ENCODE measurements around the gene RHOF. TPM values are rescaled to one million over a fixed set of nuclear protein-coding genes. Genes with fewer than 3 reads are reported as not detected.
A peak's percentile ranks its signal among the peaks of the same experiment; 100 is the strongest.

Gene RHOF
- total and polyA plus RNA-seq, 11 donors = 18.8 to 45.2 (median 25.7) TPM

- Histone ChIP-seq H3K27ac (peak overlapping the region in 4 of 12 donors; percentile 24 to 47 (median 38)), H3K4me1 (peaks cover 0 to 20% (median 6%) of the 10 kb centered on the region in 12 donors), H3K9me3 (no peaks in the 10 kb centered on the region), H3K27me3 (no peaks in the 10 kb centered on the region), H3K4me3 (no peak overlapping the region), H3K36me3 (peaks cover 0 to 80% (median 62%) of the 10 kb centered on the region in 9 donors)
- ATAC-seq (peak in 1 of 4 donors; percentile 18), DNase-seq (no peak)
- intact Hi-C loops (cut with DNase I) = no loop called here
- TF ChIP-seq CTCF (IDR thresholded peaks at IDR 0.05) = no peak
- TF ChIP-seq POLR2A (IDR thresholded peaks at IDR 0.05) = no peak
- WGBS, 4 donors = 85 to 91% (median 89%) methylated on average over 14 to 23 of the region's 23 CpGs
These were observed 36.6 kb upstream of the RHOF start for GRCh38 chr12:121830134-121830533.

DNA sequence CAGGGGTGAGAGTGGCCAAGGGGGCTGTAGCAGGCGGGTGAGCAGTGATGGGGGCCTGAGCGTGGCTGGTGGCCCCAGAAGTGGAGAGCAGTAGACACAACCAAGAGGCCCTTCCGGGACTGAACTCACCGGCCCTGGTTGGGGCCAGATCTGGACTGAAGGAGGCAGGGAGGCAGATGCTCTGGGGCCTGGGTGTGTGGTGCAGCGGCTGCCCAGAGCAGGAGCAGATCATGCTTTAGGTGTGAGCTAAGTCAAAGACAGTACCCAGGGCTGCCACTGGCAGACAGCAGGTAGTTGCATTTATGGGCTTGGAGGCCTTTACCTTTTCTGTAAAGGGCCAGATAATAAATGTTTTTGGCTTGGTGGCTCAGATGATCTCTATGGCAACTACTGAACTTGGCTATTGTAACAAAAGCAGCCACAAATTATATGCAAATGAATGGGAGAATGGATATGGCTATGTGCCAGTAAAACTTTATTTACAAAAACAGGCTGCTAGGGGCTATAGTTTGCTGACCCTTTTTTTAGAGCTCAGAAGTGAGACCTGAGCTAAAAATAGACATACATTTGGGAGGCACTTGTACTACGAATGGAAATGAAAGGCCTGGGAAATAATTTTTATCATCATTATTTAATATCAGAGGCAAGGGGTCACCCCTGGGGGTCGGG is 35.9 kb upstream of the RHOF start:
- no peaks in the 10 kb centered on the region for H3K27me3 ChIP-seq
- no peaks in the 10 kb centered on the region for H3K9me3 ChIP-seq
- H3K36me3 ChIP-seq = peaks cover 0 to 86% (median 68%) of the 10 kb centered on the region in 9 donors
- H3K4me1 ChIP-seq = peaks cover 0 to 21% (median 6%) of the 10 kb centered on the region in 12 donors
- H3K4me3 ChIP-seq = no peak overlapping the region
- no peak for TF ChIP-seq CTCF (IDR thresholded peaks at IDR 0.05)
- TF ChIP-seq POLR2A (IDR thresholded peaks at IDR 0.05) = no peak
- WGBS, 4 donors = 66 to 78% (median 70%) methylated on average over 7 of the region's 7 CpGs
- H3K27ac ChIP-seq = peak overlapping the region in 6 of 12 donors; percentile 24 to 47 (median 34)
- intact Hi-C loops (cut with DNase I) = no loop called here
- DNase-seq (no peak), ATAC-seq (peak in 2 of 4 donors; percentile 18 to 31)

DNA sequence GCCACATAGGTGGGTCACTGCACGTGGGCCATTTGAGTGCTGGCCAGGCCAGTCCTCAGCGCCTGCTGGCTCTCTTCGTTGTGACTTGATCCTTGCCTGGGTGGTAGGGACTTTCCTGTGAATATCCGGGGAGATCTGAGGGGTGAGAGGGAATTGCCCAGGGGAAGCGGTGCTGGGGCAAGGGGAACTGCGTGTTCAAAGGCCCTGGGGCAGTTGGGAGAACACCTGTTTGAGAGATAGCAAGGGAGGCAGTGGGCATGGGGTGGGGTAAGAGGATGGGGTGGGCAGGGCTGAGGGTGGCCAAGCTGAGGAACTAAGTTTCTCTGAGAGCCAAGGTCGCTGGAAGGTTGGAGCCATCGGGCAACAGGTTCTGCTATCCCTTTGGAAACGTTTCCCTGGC is 35.3 kb upstream of the RHOF start:
- H3K4me1 ChIP-seq = peaks cover 0 to 21% (median 6%) of the 10 kb centered on the region in 12 donors
- intact Hi-C loops (cut with DNase I) = no loop called here
- H3K27me3 ChIP-seq = no peaks in the 10 kb centered on the region
- H3K36me3 ChIP-seq = peaks cover 0 to 92% (median 73%) of the 10 kb centered on the region in 9 donors
- no peaks in the 10 kb centered on the region for H3K9me3 ChIP-seq
- WGBS, 4 donors = 81 to 86% (median 83%) methylated on average over 9 of the region's 9 CpGs
- no peak for DNase-seq
- ATAC-seq = no peak
- no peak for TF ChIP-seq CTCF (IDR thresholded peaks at IDR 0.05)
- H3K27ac ChIP-seq = peak overlapping the region in 4 of 12 donors; percentile 24 to 47 (median 44)
- no peak overlapping the region for H3K4me3 ChIP-seq

GRCh38 chr12:121828306-121828705 is 34.8 kb upstream of the RHOF start:
- 92 to 96% (median 94%) methylated on average over 8 of the region's 8 CpGs for WGBS, 4 donors
- Histone ChIP-seq H3K9me3 (no peaks in the 10 kb centered on the region), H3K4me3 (no peak overlapping the region), H3K27ac (no peak overlapping the region), H3K4me1 (peaks cover 0 to 21% (median 6%) of the 10 kb centered on the region in 12 donors), H3K36me3 (peaks cover 0 to 97% (median 79%) of the 10 kb centered on the region in 9 donors), H3K27me3 (no peaks in the 10 kb centered on the region)
- intact Hi-C loops (cut with DNase I) = no loop called here
- no peak for TF ChIP-seq CTCF (IDR thresholded peaks at IDR 0.05)
- no peak for TF ChIP-seq POLR2A (IDR thresholded peaks at IDR 0.05)
- DNase-seq (no peak), ATAC-seq (no peak)

Data from heart left ventricle (tissue), 16 donors.